HEK293 (cell line): Measurements from ENCODE around the gene COL6A1.

Experiments used
- CTCF ChIA-PET: fragments of 350-600 bp; formaldehyde crosslinking; extraction: SDS; loops from one replicate; lab custom pipeline; 2021; ENCODE audit warnings: antibody characterized with exemption; lab: Yijun Ruan, JAX
- POLR2A ChIA-PET: fragments of 300-600 bp; formaldehyde crosslinking; extraction: SDS; loops from one replicate; lab custom pipeline; 2020; ENCODE audit warnings: antibody characterized with exemption, inconsistent platforms; lab: Yijun Ruan, JAX
- H3K27ac ChIP-seq: fragments of 200-500 bp; sonication (Bioruptor generic); 2 replicates; pipeline ENCODE4 v1.5.1; 2014; ENCODE audit warnings: low read depth, low read length, control low read depth, inconsistent platforms; ENCODE audit errors: extremely low read depth
- H3K36me3 ChIP-seq, 2 experiments: fragments of 200-500 bp in 1 of 2; sonication (Bioruptor generic) in 1 of 2; 1 replicate in 1 of 2; 2 replicates in 1 of 2; pipeline ENCODE4 v1.5.1; 2014 to 2017; ENCODE audit warnings: inconsistent platforms in 2 of 2, low read length in 2 of 2; ENCODE audit not compliant: control insufficient read depth in 2 of 2, insufficient read depth in 1 of 2
- H3K4me1 ChIP-seq: fragments of 200-500 bp; sonication (Bioruptor generic); 2 replicates; pipeline ENCODE4 v1.5.1; 2014; ENCODE audit warnings: mild to moderate bottlenecking, low read length, inconsistent platforms; ENCODE audit not compliant: control insufficient read depth, insufficient read depth
- H3K4me3 ChIP-seq: 2 replicates; pipeline ENCODE4 v1.5.1; 2011; ENCODE audit warnings: low read depth, mild to moderate bottlenecking, control low read depth, low read length, moderate library complexity
- H3K9me3 ChIP-seq: fragments of 200-500 bp; sonication (Bioruptor generic); 2 replicates; pipeline ENCODE4 v1.5.1; 2014; ENCODE audit warnings: low read depth, low read length, inconsistent platforms; ENCODE audit not compliant: control insufficient read depth, insufficient read depth
- BCL11B ChIP-seq: fragments of 450-650 bp; formaldehyde crosslinking; IDR thresholded peaks from 2 replicates; pipeline ENCODE4 v1.5.1; 2016; ENCODE audit warnings: low read depth, missing biosample characterization, missing genetic modification characterization
- WT1 ChIP-seq: fragments of 450-650 bp; formaldehyde crosslinking; IDR thresholded peaks from 2 replicates; pipeline ENCODE4 v1.5.1; 2016; ENCODE audit warnings: missing biosample characterization, missing genetic modification characterization
- ZBTB20 ChIP-seq: fragments of 450-650 bp; formaldehyde crosslinking; IDR thresholded peaks from 2 replicates; pipeline ENCODE4 v1.5.1; 2016; ENCODE audit warnings: missing biosample characterization, missing genetic modification characterization
- ZFP69B ChIP-seq: fragments of 450-650 bp; formaldehyde crosslinking; IDR thresholded peaks from 2 replicates; pipeline ENCODE4 v1.5.1; 2016; ENCODE audit warnings: missing biosample characterization, missing genetic modification characterization
- ZNF140 ChIP-seq: fragments of 450-650 bp; formaldehyde crosslinking; IDR thresholded peaks from 2 replicates; pipeline ENCODE4 v1.5.1; 2016; ENCODE audit warnings: missing biosample characterization, missing genetic modification characterization
- ZNF292 ChIP-seq: fragments of 450-650 bp; formaldehyde crosslinking; IDR thresholded peaks from 2 replicates; pipeline ENCODE4 v1.5.1; 2016; ENCODE audit warnings: low read depth, missing biosample characterization, missing genetic modification characterization, borderline replicate concordance
- ZNF302 ChIP-seq: fragments of 450-650 bp; formaldehyde crosslinking; IDR thresholded peaks from 2 replicates; pipeline ENCODE4 v1.5.1; 2016; ENCODE audit warnings: missing biosample characterization, missing genetic modification characterization, low read depth
- ZNF341 ChIP-seq: fragments of 450-650 bp; formaldehyde crosslinking; IDR thresholded peaks from 2 replicates; pipeline ENCODE4; 2016; ENCODE audit warnings: low read depth, missing biosample characterization, missing genetic modification characterization
- ZNF488 ChIP-seq: fragments of 450-650 bp; formaldehyde crosslinking; IDR thresholded peaks from 2 replicates; pipeline ENCODE4 v1.5.1; 2016; ENCODE audit warnings: missing biosample characterization, missing genetic modification characterization
- ZNF530 ChIP-seq: fragments of 450-650 bp; formaldehyde crosslinking; IDR thresholded peaks from 2 replicates; pipeline ENCODE4 v1.5.1; 2016; ENCODE audit warnings: low read depth, missing biosample characterization, missing genetic modification characterization
- ZNF544 ChIP-seq: fragments of 450-650 bp; formaldehyde crosslinking; IDR thresholded peaks from 2 replicates; pipeline ENCODE4 v1.5.0; 2017; ENCODE audit warnings: missing biosample characterization, missing genetic modification characterization
- ZNF561 ChIP-seq: fragments of 450-650 bp; IDR thresholded peaks from 2 replicates; pipeline ENCODE4 v1.5.1; 2018; ENCODE audit warnings: missing biosample characterization, missing genetic modification characterization, borderline replicate concordance
- ZNF596 ChIP-seq: fragments of 450-650 bp; IDR thresholded peaks from 2 replicates; pipeline ENCODE4 v1.5.0; 2018; ENCODE audit warnings: missing biosample characterization, mild to moderate bottlenecking, missing genetic modification characterization, moderate library complexity
- ZNF629 ChIP-seq: fragments of 450-650 bp; formaldehyde crosslinking; IDR thresholded peaks from 2 replicates; pipeline ENCODE4 v1.5.1; 2017; ENCODE audit warnings: missing biosample characterization, missing genetic modification characterization
- ZNF677 ChIP-seq: fragments of 450-650 bp; IDR thresholded peaks from 2 replicates; pipeline ENCODE4 v1.5.0; 2018; ENCODE audit warnings: missing biosample characterization, mild to moderate bottlenecking, missing genetic modification characterization, moderate library complexity
- TF ChIP-seq, protein P1 (sequence below): fragments of 450-650 bp; formaldehyde crosslinking; IDR thresholded peaks from 2 replicates; pipeline ENCODE4 v1.5.1; 2017; ENCODE audit warnings: missing biosample characterization, mild to moderate bottlenecking, missing genetic modification characterization, moderate library complexity

COL6A1 gene

GRCh38 chr21:45993210-45994085 is 11.9 kb downstream of the COL6A1 start:
- Histone ChIP-seq H3K4me1 (no peaks in the 10 kb centered on the region), H3K27ac (no peak overlapping the region), H3K9me3 (no peaks in the 10 kb centered on the region), H3K4me3 (no peak overlapping the region), H3K36me3 (peaks cover 0 to 68% of the 10 kb centered on the region in 2 experiments; a peak in 1 of 3 replicates)
- ChIA-PET POLR2A (interaction anchor here (0.8 to 1.0 kb wide), 2 partner anchors 9 to 11 kb away, joined by 4 read pairs; no protein-coding TSS in a partner anchor), CTCF (no interaction called here)
- TF ChIP-seq, protein P1, sequence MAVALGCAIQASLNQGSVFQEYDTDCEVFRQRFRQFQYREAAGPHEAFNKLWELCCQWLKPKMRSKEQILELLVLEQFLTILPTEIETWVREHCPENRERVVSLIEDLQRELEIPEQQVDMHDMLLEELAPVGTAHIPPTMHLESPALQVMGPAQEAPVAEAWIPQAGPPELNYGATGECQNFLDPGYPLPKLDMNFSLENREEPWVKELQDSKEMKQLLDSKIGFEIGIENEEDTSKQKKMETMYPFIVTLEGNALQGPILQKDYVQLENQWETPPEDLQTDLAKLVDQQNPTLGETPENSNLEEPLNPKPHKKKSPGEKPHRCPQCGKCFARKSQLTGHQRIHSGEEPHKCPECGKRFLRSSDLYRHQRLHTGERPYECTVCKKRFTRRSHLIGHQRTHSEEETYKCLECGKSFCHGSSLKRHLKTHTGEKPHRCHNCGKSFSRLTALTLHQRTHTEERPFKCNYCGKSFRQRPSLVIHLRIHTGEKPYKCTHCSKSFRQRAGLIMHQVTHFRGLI (tag by site-specific recombination), result no peak
- TF ChIP-seq ZNF341 (tag by site-specific recombination), result 0 out of 2 replicates have a peak, but pooled peaks have one; percentile 29

- 0 out of 2 replicates have a peak, but pooled peaks have one; percentile 2 for TF ChIP-seq ZNF341 (tag by site-specific recombination)
- no peak for TF ChIP-seq ZFP69B (tag by site-specific recombination)
- no peaks in the 10 kb centered on the region for H3K4me1 ChIP-seq
- no peak overlapping the region for H3K27ac ChIP-seq
- H3K4me3 ChIP-seq, result no peak overlapping the region
- no peaks in the 10 kb centered on the region for H3K9me3 ChIP-seq
- peaks cover 0 to 70% of the 10 kb centered on the region in 2 experiments; a peak in 1 of 3 replicates for H3K36me3 ChIP-seq
- POLR2A ChIA-PET, result interaction anchor here (0.8 to 1.0 kb wide), 2 partner anchors 10 kb away, joined by 4 read pairs; no protein-coding TSS in a partner anchor
- CTCF ChIA-PET, result no interaction called here
Observed at GRCh38 chr21:45994086-45994661, 12.6 kb downstream of the COL6A1 start.

GRCh38 chr21:45994759-45995685 is 13.5 kb downstream of the COL6A1 start:
- ChIA-PET POLR2A (interaction anchor here (0.6 kb wide), 1 partner anchor 327 kb away, joined by 4 read pairs; no protein-coding TSS in a partner anchor), CTCF (no interaction called here)
- H3K4me3 ChIP-seq, result no peak overlapping the region
- no peak for TF ChIP-seq ZNF561
- TF ChIP-seq BCL11B (tag by site-specific recombination), result no peak
- TF ChIP-seq ZNF488, result no peak
- no peak for TF ChIP-seq WT1 (tag by site-specific recombination)
- no peak for TF ChIP-seq ZNF530 (tag by site-specific recombination)
- no peak for TF ChIP-seq ZNF302 (tag by site-specific recombination)
- no peak for TF ChIP-seq ZBTB20 (tag by site-specific recombination)
- TF ChIP-seq ZNF140 (tag by site-specific recombination), result no peak
- TF ChIP-seq ZNF544 (tag by site-specific recombination), result no peak
- TF ChIP-seq ZNF629 (tag by site-specific recombination), result no peak
- TF ChIP-seq ZNF292 (tag by site-specific recombination), result no peak
- no peak for TF ChIP-seq ZNF677
- TF ChIP-seq ZNF596 (tag by site-specific recombination), result no peak
- peaks cover 0 to 69% of the 10 kb centered on the region in 2 experiments; a peak in 1 of 3 replicates for H3K36me3 ChIP-seq
- no peak overlapping the region for H3K27ac ChIP-seq
- H3K4me1 ChIP-seq, result no peaks in the 10 kb centered on the region
- H3K9me3 ChIP-seq, result no peaks in the 10 kb centered on the region
